GM19452 (cell line): ENCODE results near the gene RNF227.
A peak's percentile ranks its signal among the peaks of the same experiment; 100 is the strongest.

Experiments
- ATAC-seq: cut with Tn5 transposase; IDR thresholded peaks from one replicate; pipeline ENCODE4 v1.9.1; 2021; ENCODE audit not compliant: unreplicated experiment

RNF227 gene

GRCh38 chr17:7889166-7889955 is 26.7 kb downstream of the RNF227 start:
- no peak for ATAC-seq

GRCh38 chr17:7888184-7888920 is 27.7 kb downstream of the RNF227 start, which contains the start of gene CHD3:
TSS of gene CHD3 (plus strand) at chr17:7888789. CDS start at chr17:7889001, 212 bp downstream.
- ATAC-seq, result no peak

GRCh38 chr17:7887482-7888183 is 28.5 kb downstream of the RNF227 start:
- ATAC-seq, result peak; percentile 56

GRCh38 chr17:7887038-7887481 is 29.0 kb downstream of the RNF227 start:
- ATAC-seq, result no peak

GRCh38 chr17:7886227-7887037 is 29.7 kb downstream of the RNF227 start:
- ATAC-seq, result no peak

DNA sequence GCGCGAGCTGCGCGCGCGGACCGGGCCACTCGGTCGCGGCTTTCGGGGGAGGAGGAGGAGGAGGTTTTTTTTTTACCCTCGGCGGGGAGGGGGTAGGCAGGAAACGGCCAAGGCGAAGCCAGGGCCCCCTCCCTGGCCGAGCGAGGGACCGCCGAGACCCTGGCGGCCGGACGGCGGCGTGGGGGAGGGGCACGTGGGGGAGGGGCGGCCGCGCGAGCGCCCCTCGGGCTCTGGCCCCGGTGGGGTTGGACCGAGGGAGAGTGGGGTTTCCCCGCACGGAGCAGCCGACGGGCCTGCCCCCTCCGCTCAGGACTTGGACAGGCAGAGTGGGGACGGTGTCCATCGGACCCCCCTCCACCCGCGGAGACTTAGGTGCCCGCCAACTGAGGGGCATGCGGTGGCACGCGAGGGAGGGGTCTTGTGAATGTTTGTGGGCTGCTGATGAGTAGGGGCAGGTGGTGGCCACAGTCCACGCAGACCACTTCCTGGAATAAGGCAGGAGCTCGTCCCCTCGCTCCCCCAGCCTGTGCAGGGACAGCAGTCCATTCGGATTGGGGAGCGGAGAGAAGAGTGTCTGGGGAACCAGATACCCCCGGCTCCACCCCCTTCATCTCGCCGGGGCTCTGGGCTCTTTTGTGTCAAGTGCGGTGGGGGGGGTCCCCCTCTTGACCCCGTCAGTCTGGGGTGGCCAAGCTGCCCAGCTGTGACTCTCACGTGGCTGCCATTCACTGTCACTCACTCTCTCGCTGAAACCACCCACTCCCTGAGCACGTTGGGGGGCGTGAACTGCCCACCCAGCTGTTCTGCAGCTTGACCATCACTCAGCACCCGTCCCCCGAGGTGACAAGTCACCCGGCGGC is 30.5 kb downstream of the RNF227 start:
- ATAC-seq, result no peak

- ATAC-seq, result no peak
These were observed 31.3 kb downstream of the RNF227 start for GRCh38 chr17:7884581-7885366.

- no peak for ATAC-seq
These were observed 32.2 kb downstream of the RNF227 start for GRCh38 chr17:7883781-7884386.

- no peak for ATAC-seq
These were observed 33.5 kb downstream of the RNF227 start for GRCh38 chr17:7882629-7883028.

DNA sequence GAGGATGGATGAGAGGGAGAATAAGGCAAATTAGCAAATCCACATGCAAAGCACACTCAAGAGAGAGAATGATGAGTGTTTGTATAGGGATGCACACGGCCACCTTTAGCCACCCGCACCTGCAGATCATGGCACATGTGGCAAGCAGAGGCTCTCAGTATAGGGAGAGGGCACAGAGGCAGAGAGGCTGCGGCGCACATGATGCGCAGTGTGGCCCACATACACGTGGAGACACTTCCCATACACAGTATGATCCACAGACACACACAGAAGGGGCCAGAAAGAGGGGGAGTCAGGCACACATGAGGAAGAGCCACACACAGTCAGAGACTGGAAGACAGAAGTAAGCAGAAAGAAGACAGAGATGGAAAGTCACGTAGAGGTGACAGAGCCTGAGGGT is 34.0 kb downstream of the RNF227 start:
- no peak for ATAC-seq

GRCh38 chr17:7881276-7882054 is 34.6 kb downstream of the RNF227 start:
- ATAC-seq, result no peak

- no peak for ATAC-seq
These were observed 35.8 kb downstream of the RNF227 start for GRCh38 chr17:7880076-7880868.

DNA sequence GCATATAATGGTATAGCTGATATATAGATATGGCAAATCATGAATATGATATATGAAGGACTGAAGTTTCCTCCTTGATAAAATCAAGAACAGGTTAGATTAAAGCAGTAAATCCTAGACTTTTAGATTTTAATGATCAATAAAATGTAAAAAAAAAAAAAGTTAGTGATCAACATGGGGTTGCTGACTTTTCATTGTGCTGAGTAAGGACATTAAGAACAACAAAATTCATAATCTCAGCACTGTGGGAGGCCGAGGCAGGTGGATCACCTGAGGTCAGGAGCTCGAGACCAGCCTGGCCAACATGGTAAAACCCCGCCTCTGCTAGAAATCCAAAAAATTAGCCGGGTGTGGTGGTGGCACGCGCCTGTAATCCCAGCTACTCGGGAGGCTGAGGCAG is 37.9 kb downstream of the RNF227 start:
- no peak for ATAC-seq

GRCh38 chr17:7875804-7876370 is 40.2 kb downstream of the RNF227 start:
- no peak for ATAC-seq

- ATAC-seq, result no peak
These were observed 43.0 kb downstream of the RNF227 start for GRCh38 chr17:7873051-7873450.

DNA sequence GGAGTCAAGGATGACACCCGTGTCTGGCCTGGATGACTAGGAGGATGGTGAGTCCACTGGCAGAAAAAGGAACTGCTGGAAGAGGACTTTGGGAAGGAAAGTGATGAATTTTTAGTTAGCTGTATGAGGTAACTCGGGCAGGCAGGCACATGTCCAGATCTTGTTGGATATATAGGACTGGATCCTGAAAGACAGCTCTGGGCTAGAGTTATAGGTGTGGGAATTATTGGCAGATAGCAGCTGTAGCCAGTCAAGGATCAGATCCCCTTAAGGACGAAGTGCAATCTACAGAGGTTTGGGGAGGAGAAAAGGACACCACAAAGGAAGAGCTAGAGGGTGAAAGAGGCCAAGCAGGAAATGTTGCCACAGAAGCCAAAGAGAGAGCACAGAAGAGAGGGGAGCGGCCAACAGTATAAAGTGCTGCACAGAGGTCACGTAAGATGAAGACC is 48.2 kb downstream of the RNF227 start:
- ATAC-seq, result no peak
